ENCODE measurements around the gene RNF5.
A peak's percentile ranks its signal among the peaks of the same experiment; 100 is the strongest.

RNF5 gene

GRCh38 chr6:32175711-32176475 lies 2.3 kb upstream of the RNF5 start, which contains the start of gene AGPAT1:
Gene AGPAT1, minus strand, starts transcription at chr6:32176084. Its CDS starts 4,588 bp downstream, at chr6:32171496.
- DNase-seq (ENCODE audit: extremely low spot score) = peak; percentile 95
- ChIA-PET CTCF (no interaction called here), POLR2A (interaction anchor here (0.6 to 4.9 kb wide), 11 partner anchors 8 to 204 kb away, joined by 3 to 153 read pairs (median 3); partner anchors contain the start of genes ATF6B, DXO, EGFL8 and FKBPL)
- TF ChIP-seq SUZ12 (IDR thresholded peaks at IDR 0.05) = no peak
- no peak for TF ChIP-seq FOXA1 (IDR thresholded peaks at IDR 0.05)
- no peak for TF ChIP-seq HDGF (IDR thresholded peaks at IDR 0.05; ENCODE audit: borderline replicate concordance)
- TF ChIP-seq PKNOX1 (IDR thresholded peaks at IDR 0.05) = peak; percentile 99
- no peak for TF ChIP-seq FOXM1 (IDR thresholded peaks at IDR 0.05; ENCODE audit: borderline replicate concordance)
- no peak for TF ChIP-seq FOXK2 (IDR thresholded peaks at IDR 0.05)
- no peak for TF ChIP-seq ELF4 (IDR thresholded peaks at IDR 0.05)
- TF ChIP-seq BHLHE40 (IDR thresholded peaks at IDR 0.05; ENCODE audit: borderline replicate concordance) = no peak

- POLR2A ChIA-PET = interaction anchor here (0.5 to 4.9 kb wide), 23 partner anchors 9 to 796 kb away, joined by 3 to 153 read pairs (median 4); partner anchors contain the start of genes ATF6B, DDX39B, DXO and EGFL8
- DNase-seq (ENCODE audit: extremely low spot score) = no peak
- CTCF ChIA-PET = interaction anchor here (0.9 to 1.2 kb wide), 2 partner anchors 20 to 60 kb away, joined by 4 read pairs; no protein-coding TSS in a partner anchor
- TF ChIP-seq FOXK2 (IDR thresholded peaks at IDR 0.05) (no peak), L3MBTL2 (conservative IDR thresholded peaks at IDR 0.05) (no peak; the same call in 1 of the 2 replicates), SP1 (IDR thresholded peaks at IDR 0.05) (no peak), BHLHE40 (IDR thresholded peaks at IDR 0.05; ENCODE audit: borderline replicate concordance) (no peak), ELF4 (IDR thresholded peaks at IDR 0.05) (no peak), ZNF384 (IDR thresholded peaks at IDR 0.05) (no peak), PKNOX1 (IDR thresholded peaks at IDR 0.05) (no peak), TARDBP (IDR thresholded peaks at IDR 0.05) (no peak), SUZ12 (IDR thresholded peaks at IDR 0.05) (no peak), LEF1 (IDR thresholded peaks at IDR 0.05; ENCODE audit: borderline replicate concordance) (no peak), FOXM1 (IDR thresholded peaks at IDR 0.05; ENCODE audit: borderline replicate concordance) (no peak), ARNT (IDR thresholded peaks at IDR 0.05) (no peak), HDGF (IDR thresholded peaks at IDR 0.05; ENCODE audit: borderline replicate concordance) (no peak), FOXA1 (IDR thresholded peaks at IDR 0.05) (no peak)
These were observed 1.6 kb upstream of the RNF5 start for GRCh38 chr6:32176476-32177182.

- ChIA-PET CTCF (interaction anchor here (0.9 to 1.2 kb wide), 2 partner anchors 20 to 60 kb away, joined by 4 read pairs; no protein-coding TSS in a partner anchor), POLR2A (interaction anchor here (0.5 to 4.9 kb wide), 20 partner anchors 9 to 795 kb away, joined by 3 to 153 read pairs (median 4); partner anchors contain the start of genes ATF6B, DDX39B, DXO and EGFL8)
- TF ChIP-seq PKNOX1 (IDR thresholded peaks at IDR 0.05) = no peak
- no peak for TF ChIP-seq L3MBTL2 (conservative IDR thresholded peaks at IDR 0.05)
- TF ChIP-seq FOXA1 (IDR thresholded peaks at IDR 0.05) = no peak
- TF ChIP-seq BHLHE40 (IDR thresholded peaks at IDR 0.05; ENCODE audit: borderline replicate concordance) = no peak
- no peak for TF ChIP-seq ZNF384 (IDR thresholded peaks at IDR 0.05)
- TF ChIP-seq FOXM1 (IDR thresholded peaks at IDR 0.05; ENCODE audit: borderline replicate concordance) = no peak
- TF ChIP-seq TARDBP (IDR thresholded peaks at IDR 0.05) = no peak
- no peak for TF ChIP-seq LEF1 (IDR thresholded peaks at IDR 0.05; ENCODE audit: borderline replicate concordance)
- no peak for TF ChIP-seq SP1 (IDR thresholded peaks at IDR 0.05)
- no peak for TF ChIP-seq ARNT (IDR thresholded peaks at IDR 0.05)
- no peak for DNase-seq (ENCODE audit: extremely low spot score)
These were observed 920 bp upstream of the RNF5 start for GRCh38 chr6:32177183-32177787.

- TF ChIP-seq SUZ12 (IDR thresholded peaks at IDR 0.05) (no peak), L3MBTL2 (conservative IDR thresholded peaks at IDR 0.05) (peak; percentile 43)
- no peak for DNase-seq (ENCODE audit: extremely low spot score)
- CTCF ChIA-PET = no interaction called here
- POLR2A ChIA-PET = interaction anchor here (0.9 to 4.9 kb wide), 3 partner anchors 13 to 793 kb away, joined by 3 to 153 read pairs (median 6); partner anchors contain the start of genes FKBPL, GPSM3 and PBX2
These were observed 589 bp downstream of the RNF5 start for GRCh38 chr6:32178547-32179440.

- ChIA-PET POLR2A (interaction anchor here (0.6 to 4.9 kb wide), 3 partner anchors 12 to 372 kb away, joined by 3 to 153 read pairs (median 6); partner anchors contain the start of genes FKBPL, GPSM3 and PBX2), CTCF (no interaction called here)
- TF ChIP-seq NFRKB (IDR thresholded peaks at IDR 0.05) (no peak), PKNOX1 (IDR thresholded peaks at IDR 0.05) (no peak), BHLHE40 (IDR thresholded peaks at IDR 0.05; ENCODE audit: borderline replicate concordance) (no peak), TARDBP (IDR thresholded peaks at IDR 0.05) (no peak)
- DNase-seq (ENCODE audit: extremely low spot score) = no peak
These were observed 1.7 kb downstream of the RNF5 start for GRCh38 chr6:32179766-32180405.

Measured in HEK293T (cell line).